ENCODE results near the gene BTN1A1.

Gene BTN1A1

GRCh38 chr6:26457264-26457805 lies 42.8 kb upstream of the BTN1A1 start (continued):
- no peak for TF ChIP-seq ZIC2 (tag by site-specific recombination; IDR thresholded peaks at IDR 0.05)

- H3K9me3 ChIP-seq (ENCODE audit: control insufficient read depth, insufficient read depth, low read depth, low read length): no peaks in the 10 kb centered on the region
- peak within 1 kb of the TSS; percentile 73 for H3K27ac ChIP-seq (ENCODE audit: extremely low read depth, low read depth, low read length)
- POLR2A ChIA-PET: interaction anchor here (1.3 kb wide), 1 partner anchor 16 kb away, joined by 6 read pairs; no protein-coding TSS in a partner anchor
- no peaks in the 10 kb centered on the region for H3K4me1 ChIP-seq (ENCODE audit: control insufficient read depth, insufficient read depth, low read length)
- peak within 1 kb of the TSS; percentile 72 for H3K4me3 ChIP-seq (ENCODE audit: low read depth, low read length)
- CTCF ChIA-PET: interaction anchor here (0.5 to 0.7 kb wide), 2 partner anchors 34 to 42 kb away, joined by 3 to 4 read pairs; no protein-coding TSS in a partner anchor
- peaks cover 22 to 39% of the 10 kb centered on the region in 2 experiments for H3K36me3 ChIP-seq (ENCODE audit: control insufficient read depth in 2 of 2, insufficient read depth in 1 of 2, low read length in 2 of 2)
- TF ChIP-seq ZBTB10 (tag by site-specific recombination; IDR thresholded peaks at IDR 0.05) (no peak), SETDB1 (IDR thresholded peaks at IDR 0.05; ENCODE audit: insufficient read length, low read length) (no peak), AEBP2 (tag by site-specific recombination; IDR thresholded peaks at IDR 0.05; ENCODE audit: borderline replicate concordance) (no peak), ZNF670 (tag by site-specific recombination; IDR thresholded peaks at IDR 0.05; ENCODE audit: low read depth) (no peak), ZNF707 (tag by site-specific recombination; IDR thresholded peaks at IDR 0.05) (no peak), MYNN (tag by site-specific recombination; IDR thresholded peaks at IDR 0.05; ENCODE audit: borderline replicate concordance) (no peak), ZNF645 (tag by site-specific recombination; IDR thresholded peaks at IDR 0.05) (no peak), ZNF830 (tag by site-specific recombination; IDR thresholded peaks at IDR 0.05; ENCODE audit: low read depth) (no peak), ZBTB26 (tag by site-specific recombination; optimal IDR thresholded peaks at IDR 0.05) (no peak), OVOL3 (tag by site-specific recombination; IDR thresholded peaks at IDR 0.05) (no peak), ZNF843 (tag by site-specific recombination; IDR thresholded peaks at IDR 0.05) (no peak), ZBTB17 (tag by site-specific recombination; IDR thresholded peaks at IDR 0.05) (peak; percentile 29; the same call in 1 of the 2 replicates), ZNF18 (tag by site-specific recombination; IDR thresholded peaks at IDR 0.05) (no peak), ZFP69B (tag by site-specific recombination; IDR thresholded peaks at IDR 0.05) (no peak), ZEB2 (tag by site-specific recombination; IDR thresholded peaks at IDR 0.05) (no peak), ZNF701 (tag by site-specific recombination; IDR thresholded peaks at IDR 0.05) (no peak), ZBTB6 (tag by site-specific recombination; IDR thresholded peaks at IDR 0.05) (no peak), RBAK (tag by site-specific recombination; IDR thresholded peaks at IDR 0.05) (no peak), ZNF792 (tag by site-specific recombination; IDR thresholded peaks at IDR 0.05) (no peak), ZNF426 (tag by site-specific recombination; IDR thresholded peaks at IDR 0.05) (no peak), ZFP3 (tag by site-specific recombination; IDR thresholded peaks at IDR 0.05; ENCODE audit: low read depth) (no peak), ZNF138 (tag by site-specific recombination; IDR thresholded peaks at IDR 0.05; ENCODE audit: borderline replicate concordance) (0 out of 2 replicates have a peak, but pooled peaks have one; percentile 29), REPIN1 (tag by site-specific recombination; IDR thresholded peaks at IDR 0.05; ENCODE audit: low read depth) (no peak)
Observed at GRCh38 chr6:26457806-26458688, 42.1 kb upstream of the BTN1A1 start, which contains the start of gene BTN2A1. Gene BTN2A1 (plus strand): TSS chr6:26457955. CDS start chr6:26458637, 682 bp downstream.
